ENCODE measurements around the gene STIP1. TPM values are rescaled to one million over a fixed set of nuclear protein-coding genes. Genes with fewer than 3 reads are reported as not detected.

The STIP1 gene
- total RNA-seq, 1 experiment from 2014 or later = 101 TPM

GRCh38 chr11:64253043-64253442 is 67.1 kb downstream of the STIP1 start:
- no peak overlapping the region for H3K9ac ChIP-seq (ENCODE audit: low read length)
- peak overlapping the region; percentile 99 for H3K4me2 ChIP-seq (ENCODE audit: low read depth, low read length, poor library complexity, severe bottlenecking)

DNA sequence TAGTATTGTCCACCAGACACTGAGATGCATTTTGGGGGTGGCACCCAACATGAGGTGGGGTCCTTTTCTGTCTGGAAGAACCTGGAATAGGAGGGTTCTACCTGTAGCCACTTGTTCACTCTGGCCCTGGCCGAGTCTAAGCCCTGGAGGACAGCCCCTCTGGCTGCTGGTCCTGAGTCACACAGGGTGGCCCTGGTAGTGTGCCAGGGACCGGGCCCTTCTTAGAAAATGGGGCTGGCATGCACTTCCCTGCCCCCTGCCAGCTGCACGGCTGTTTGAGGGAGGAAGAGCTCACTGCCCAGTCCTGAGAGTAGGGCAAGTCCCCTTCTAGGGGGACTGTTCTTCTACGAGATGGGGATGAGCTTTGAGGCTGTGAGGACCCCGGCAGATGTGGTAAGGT is 67.5 kb downstream of the STIP1 start:
- H3K9me2 ChIP-seq (replicated peaks; ENCODE audit: insufficient read depth, low read length) = no peaks in the 10 kb centered on the region
- H3K4me3 ChIP-seq (ENCODE audit: low read length) = no peak overlapping the region
- no peaks in the 10 kb centered on the region for H4K20me1 ChIP-seq (ENCODE audit: insufficient read depth, low read depth, low read length)
- no peak for DNase-seq
- no peaks in the 10 kb centered on the region for H3K9me3 ChIP-seq (ENCODE audit: low read length)
- H3K9ac ChIP-seq (ENCODE audit: low read length) = no peak overlapping the region
- no peak overlapping the region for H3K27ac ChIP-seq (ENCODE audit: low read length)
- H3K36me3 ChIP-seq (ENCODE audit: insufficient read depth, low read length) = no peaks in the 10 kb centered on the region
- no peak overlapping the region for H3K4me2 ChIP-seq (ENCODE audit: low read depth, low read length, poor library complexity, severe bottlenecking)
- H3K79me2 ChIP-seq (ENCODE audit: low read length) = peaks cover 7% of the 10 kb centered on the region; the same call in 1 of the 2 replicates
- H2AFZ ChIP-seq (ENCODE audit: low read length) = no peak overlapping the region
- peaks cover 29% of the 10 kb centered on the region for H3K4me1 ChIP-seq (ENCODE audit: low read length)
- no peaks in the 10 kb centered on the region for H3K27me3 ChIP-seq (ENCODE audit: low read length)

More at GRCh38 chr11:64253043-64253442, 67.1 kb downstream of the STIP1 start:
- Histone ChIP-seq H3K9me3 (ENCODE audit: low read length) (no peaks in the 10 kb centered on the region), H3K4me3 (ENCODE audit: low read length) (peak overlapping the region; percentile 95; the same call in 1 of the 2 replicates), H4K20me1 (ENCODE audit: insufficient read depth, low read depth, low read length) (no peaks in the 10 kb centered on the region), H3K4me1 (ENCODE audit: low read length) (peaks cover 29% of the 10 kb centered on the region), H3K9me2 (replicated peaks; ENCODE audit: insufficient read depth, low read length) (no peaks in the 10 kb centered on the region), H3K36me3 (ENCODE audit: insufficient read depth, low read length) (no peaks in the 10 kb centered on the region), H2AFZ (ENCODE audit: low read length) (no peak overlapping the region), H3K27me3 (ENCODE audit: low read length) (no peaks in the 10 kb centered on the region), H3K27ac (ENCODE audit: low read length) (no peak overlapping the region), H3K79me2 (ENCODE audit: low read length) (peaks cover 7% of the 10 kb centered on the region; the same call in 1 of the 2 replicates)
- no peak for DNase-seq

Other genes starting within 250 kb of the STIP1 start
- gene NAA40, start 247.2 kb upstream of the STIP1 start, total RNA-seq (2014; rRNA removed; shearing (Covaris generic); ENCODE audit: low replicate concordance) = 19.0 and 19.2 TPM in 2 replicates
- 574 and 779 TPM in 2 replicates for gene COX8A, start 211.6 kb upstream of the STIP1 start, total RNA-seq (2014; rRNA removed; shearing (Covaris generic); ENCODE audit: low replicate concordance)
- gene OTUB1, start 199.7 kb upstream of the STIP1 start, total RNA-seq (2014; rRNA removed; shearing (Covaris generic); ENCODE audit: low replicate concordance) = 41.6 and 61.7 TPM in 2 replicates
- not detected in 2 replicates for gene FLRT1, start 150.2 kb upstream of the STIP1 start, total RNA-seq (2014; rRNA removed; shearing (Covaris generic); ENCODE audit: low replicate concordance)
- 5.4 TPM in 1 of 2 replicates, not detected in the other for gene MACROD1, start 20.1 kb upstream of the STIP1 start, total RNA-seq (2014; rRNA removed; shearing (Covaris generic); ENCODE audit: low replicate concordance)
- 72.7 and 141 TPM in 2 replicates for gene FERMT3, start 20.6 kb downstream of the STIP1 start, total RNA-seq (2014; rRNA removed; shearing (Covaris generic); ENCODE audit: low replicate concordance)
- gene TRPT1, start 40.0 kb downstream of the STIP1 start, total RNA-seq (2014; rRNA removed; shearing (Covaris generic); ENCODE audit: low replicate concordance) = 72.5 and 90.4 TPM in 2 replicates
- gene NUDT22, start 40.1 kb downstream of the STIP1 start, total RNA-seq (2014; rRNA removed; shearing (Covaris generic); ENCODE audit: low replicate concordance) = 70.0 and 114 TPM in 2 replicates
- 32.0 and 51.0 TPM in 2 replicates for gene DNAJC4, start 44.4 kb downstream of the STIP1 start, total RNA-seq (2014; rRNA removed; shearing (Covaris generic); ENCODE audit: low replicate concordance)
- 43.4 and 67.9 TPM in 2 replicates for gene VEGFB, start 48.4 kb downstream of the STIP1 start, total RNA-seq (2014; rRNA removed; shearing (Covaris generic); ENCODE audit: low replicate concordance)
- 27.8 and 73.4 TPM in 2 replicates for gene FKBP2, start 54.9 kb downstream of the STIP1 start, total RNA-seq (2014; rRNA removed; shearing (Covaris generic); ENCODE audit: low replicate concordance)
- gene PPP1R14B, start 60.8 kb downstream of the STIP1 start, total RNA-seq (2014; rRNA removed; shearing (Covaris generic); ENCODE audit: low replicate concordance) = 111 and 256 TPM in 2 replicates
- 5.7 and 12.7 TPM in 2 replicates for gene PLCB3, start 65.4 kb downstream of the STIP1 start, total RNA-seq (2014; rRNA removed; shearing (Covaris generic); ENCODE audit: low replicate concordance)
- gene BAD, start 98.5 kb downstream of the STIP1 start, total RNA-seq (2014; rRNA removed; shearing (Covaris generic); ENCODE audit: low replicate concordance) = 45.3 and 94.6 TPM in 2 replicates
- gene GPR137, start 99.7 kb downstream of the STIP1 start, total RNA-seq (2014; rRNA removed; shearing (Covaris generic); ENCODE audit: low replicate concordance) = 10.8 and 14.2 TPM in 2 replicates
- not detected in 2 replicates for gene KCNK4, start 105.1 kb downstream of the STIP1 start, total RNA-seq (2014; rRNA removed; shearing (Covaris generic); ENCODE audit: low replicate concordance)
- not detected in 2 replicates for gene CATSPERZ, start 114.2 kb downstream of the STIP1 start, total RNA-seq (2014; rRNA removed; shearing (Covaris generic); ENCODE audit: low replicate concordance)
- gene ESRRA, start 119.4 kb downstream of the STIP1 start, total RNA-seq (2014; rRNA removed; shearing (Covaris generic); ENCODE audit: low replicate concordance) = 16.0 and 33.9 TPM in 2 replicates
- 363 and 557 TPM in 2 replicates for gene TRMT112, start 131.4 kb downstream of the STIP1 start, total RNA-seq (2014; rRNA removed; shearing (Covaris generic); ENCODE audit: low replicate concordance)
- 205 and 428 TPM in 2 replicates for gene PRDX5, start 131.9 kb downstream of the STIP1 start, total RNA-seq (2014; rRNA removed; shearing (Covaris generic); ENCODE audit: low replicate concordance)
- 34.9 and 88.2 TPM in 2 replicates for gene CCDC88B, start 154.0 kb downstream of the STIP1 start, total RNA-seq (2014; rRNA removed; shearing (Covaris generic); ENCODE audit: low replicate concordance)
- 17.1 and 38.4 TPM in 2 replicates for gene RPS6KA4, start 173.0 kb downstream of the STIP1 start, total RNA-seq (2014; rRNA removed; shearing (Covaris generic); ENCODE audit: low replicate concordance)